Stimulated activated CD4-positive, alpha-beta T cell treated with anti-CD3 and anti-CD28 coated beads, Interleukin-4, amount 100 ng/mL, for 48 hours (primary cell): ENCODE data around the gene KLHDC1.
"Not testable (repeated sequence)": the region's sequence is repeated elsewhere in the genome, so short reads cannot be mapped to it uniquely, and the experiment has no call there.

Experiments
- DNase-seq, 2 donors: peaks; one replicate each; pipeline ENCODE4 v3.0.0-alpha.2; 2020; ENCODE audit warnings: low read depth in 2 of 2

The KLHDC1 gene, protein sequence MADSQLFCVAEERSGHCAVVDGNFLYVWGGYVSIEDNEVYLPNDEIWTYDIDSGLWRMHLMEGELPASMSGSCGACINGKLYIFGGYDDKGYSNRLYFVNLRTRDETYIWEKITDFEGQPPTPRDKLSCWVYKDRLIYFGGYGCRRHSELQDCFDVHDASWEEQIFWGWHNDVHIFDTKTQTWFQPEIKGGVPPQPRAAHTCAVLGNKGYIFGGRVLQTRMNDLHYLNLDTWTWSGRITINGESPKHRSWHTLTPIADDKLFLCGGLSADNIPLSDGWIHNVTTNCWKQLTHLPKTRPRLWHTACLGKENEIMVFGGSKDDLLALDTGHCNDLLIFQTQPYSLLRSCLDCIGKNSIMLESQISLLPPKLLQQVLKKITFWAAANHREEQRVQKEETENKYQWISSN

DNA sequence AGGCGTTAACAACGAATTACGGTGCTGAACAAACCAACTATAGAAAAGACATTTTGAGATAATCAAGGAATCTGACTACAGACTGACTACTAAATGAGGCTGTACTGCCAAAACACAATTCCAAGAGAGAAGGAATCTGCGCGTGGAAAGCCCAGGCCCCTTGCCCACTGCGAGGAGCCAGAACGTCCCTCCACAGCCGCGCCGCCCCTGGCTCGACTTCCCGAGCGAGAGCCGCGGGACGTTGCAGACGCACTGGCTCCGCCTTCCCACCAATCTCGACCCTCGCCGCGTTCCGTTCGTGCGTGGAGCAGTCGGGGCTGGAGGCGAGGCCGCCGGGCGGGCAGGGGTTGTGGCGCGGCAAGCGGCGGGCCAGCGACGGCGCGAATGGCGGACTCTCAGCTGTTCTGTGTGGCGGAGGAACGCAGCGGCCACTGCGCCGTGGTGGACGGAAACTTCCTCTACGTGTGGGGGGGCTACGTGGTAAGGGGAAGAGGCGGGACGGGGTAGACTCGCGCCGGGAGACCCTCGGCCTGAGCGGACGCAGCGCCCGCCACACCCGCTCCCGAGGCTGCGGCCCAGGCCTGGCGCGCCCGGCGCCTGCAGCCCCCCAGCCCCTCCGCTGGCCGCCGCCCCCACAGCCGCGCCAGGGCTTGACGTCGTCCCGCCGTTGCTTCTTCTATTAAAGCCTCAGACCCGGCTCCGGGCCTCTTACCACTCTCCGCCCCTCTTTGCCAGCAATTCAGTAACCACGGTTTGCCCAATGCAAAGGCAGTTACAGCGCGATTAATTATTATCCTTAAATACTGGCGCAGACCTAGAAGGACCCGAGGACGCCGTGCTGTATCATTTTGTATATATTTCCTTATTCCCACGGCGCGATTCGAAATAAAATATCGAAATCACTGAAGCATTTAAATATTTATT, at the start of gene KLHDC1:
TSS of gene KLHDC1 (plus strand) at position 310 of the 924 bp plus-strand sequence. CDS start at position 385, 75 bp downstream.
- DNase-seq: peak; percentile 59 to 66

DNA sequence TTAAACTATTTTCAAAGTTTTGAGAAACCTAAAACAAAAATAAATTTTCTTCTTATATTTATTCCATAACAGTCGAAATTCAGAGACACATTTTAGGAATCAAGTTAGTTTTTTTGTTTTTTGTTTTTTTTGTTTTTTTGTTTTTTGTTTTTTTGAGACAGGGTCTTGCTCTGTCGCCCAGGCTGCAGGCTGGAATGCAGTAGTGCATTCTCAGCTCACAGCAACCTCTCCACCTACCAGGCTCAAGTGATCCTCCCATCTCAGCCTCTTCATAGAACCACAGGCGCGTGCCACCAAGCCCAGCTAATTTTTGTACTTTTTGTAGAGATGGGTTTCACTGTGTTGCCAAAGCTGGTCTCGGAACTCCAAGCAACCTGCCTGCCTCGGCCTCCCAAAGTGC, 39.4 kb upstream of the KLHDC1 start:
- no peak for DNase-seq

DNA sequence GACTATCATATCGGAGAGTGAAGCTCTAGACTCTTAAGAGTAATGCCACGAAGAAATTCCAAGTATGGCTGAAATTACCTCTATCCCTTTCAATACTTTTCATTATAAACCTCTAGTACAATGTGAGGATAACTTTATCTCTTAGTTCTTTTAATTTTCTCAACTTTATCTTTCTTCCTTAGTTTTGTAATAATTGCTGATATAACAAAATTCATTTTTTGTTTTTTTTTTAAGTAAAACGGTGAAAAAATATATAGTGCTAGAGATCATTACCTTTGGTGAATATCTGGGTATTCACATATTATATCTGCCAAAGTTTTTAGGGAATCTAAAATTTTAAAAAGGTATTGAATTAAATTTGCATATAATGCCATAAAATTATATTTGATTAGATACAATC, 38.4 kb upstream of the KLHDC1 start:
- no peak for DNase-seq

DNA sequence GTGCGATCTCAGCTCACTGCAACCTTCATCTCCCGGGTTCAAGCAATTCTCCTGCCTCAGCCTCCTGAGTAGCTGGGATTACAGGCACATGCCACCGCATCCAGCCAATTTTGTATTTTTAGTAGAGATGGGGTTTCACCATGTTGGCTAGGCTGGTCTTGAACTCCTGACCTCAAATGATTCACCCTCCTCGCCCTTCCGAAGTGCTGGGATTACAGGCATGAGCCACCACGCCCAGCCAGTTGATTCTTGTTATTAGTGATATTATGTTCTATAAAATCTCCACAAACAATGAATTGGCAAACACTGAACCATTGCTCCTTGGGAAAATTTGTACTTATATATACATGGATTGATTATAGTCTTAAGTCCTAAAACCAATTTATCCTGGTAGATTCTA, 35.4 kb upstream of the KLHDC1 start:
- DNase-seq: not testable (repeated sequence)

DNA sequence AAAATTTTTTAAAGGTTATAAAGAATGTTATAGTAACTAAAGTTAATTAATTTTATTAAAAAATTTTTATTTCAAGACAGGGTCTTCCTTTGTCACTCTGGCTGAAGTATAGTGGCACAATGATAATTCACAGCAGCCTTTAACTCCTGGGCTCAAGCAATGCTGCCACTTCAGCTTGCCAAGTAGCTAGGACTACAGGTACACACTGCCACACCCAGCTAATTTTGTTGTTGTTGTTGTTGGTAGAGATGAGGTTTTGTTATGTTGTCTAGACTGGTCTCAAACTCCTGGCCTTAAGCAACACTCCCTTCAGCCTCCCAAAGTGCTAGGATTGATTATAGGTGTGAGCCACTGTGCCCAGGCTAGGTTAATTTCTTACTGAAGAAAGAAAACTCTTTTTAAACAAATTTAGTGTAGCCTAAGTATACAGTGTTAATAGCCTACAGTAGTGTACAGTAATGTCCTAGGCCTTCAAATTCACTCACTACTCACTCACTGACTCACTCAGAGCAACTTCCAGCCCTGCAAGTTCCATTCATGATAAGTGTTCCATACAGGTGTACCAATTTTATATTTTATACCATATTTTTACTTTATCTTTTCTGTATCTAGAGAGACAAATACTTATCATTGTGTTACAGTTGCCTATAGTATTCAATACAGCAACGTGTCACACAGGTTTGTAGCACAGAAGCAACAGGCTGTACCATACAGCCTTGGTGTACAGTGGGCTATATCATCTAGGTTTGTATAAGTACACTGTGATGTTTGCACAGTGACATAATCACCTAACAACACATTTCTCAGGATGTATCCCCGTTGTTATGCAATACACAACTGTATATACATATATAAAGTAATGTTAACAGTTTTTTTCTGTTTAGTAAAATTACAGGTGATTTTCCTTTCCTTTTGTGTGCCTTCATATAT, 33.1 kb upstream of the KLHDC1 start:
- no peak for DNase-seq

DNA sequence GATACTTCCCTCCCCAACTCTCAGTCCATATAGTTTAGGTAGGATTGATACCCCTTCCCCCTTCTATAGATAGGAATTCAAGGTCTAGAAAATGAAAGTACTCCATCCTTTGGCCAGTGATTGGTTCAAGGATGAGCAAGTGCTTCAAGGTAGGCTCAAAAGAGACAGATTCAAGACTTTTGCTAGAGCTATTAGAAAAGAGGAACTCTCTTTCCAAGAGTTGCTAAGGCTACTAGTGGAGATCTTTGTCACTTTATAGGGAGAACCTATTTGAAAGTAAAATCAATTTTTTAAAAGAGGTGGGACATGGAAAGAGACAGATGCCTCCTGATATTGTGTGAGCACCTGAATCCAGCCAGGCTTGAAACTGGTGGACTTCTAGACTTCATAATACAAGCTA, 22.4 kb upstream of the KLHDC1 start:
- no peak for DNase-seq

DNA sequence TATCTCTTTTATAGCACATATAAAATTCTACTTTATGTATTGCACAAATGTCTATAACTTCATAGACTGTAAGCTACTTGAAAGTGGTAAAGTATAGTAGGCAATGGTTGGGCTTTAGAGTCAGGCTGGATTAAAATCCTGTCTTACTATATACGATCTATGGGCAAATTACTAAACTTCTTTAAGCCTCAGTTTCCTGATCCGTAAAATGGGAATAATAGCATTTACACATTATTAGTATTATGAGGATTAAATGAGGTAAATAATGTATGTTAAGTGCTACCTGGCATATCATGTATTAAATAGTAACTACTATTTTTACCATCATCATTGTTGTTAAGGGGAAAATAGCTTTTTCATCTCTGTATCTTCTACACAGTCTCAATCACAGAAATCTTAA, 19.3 kb upstream of the KLHDC1 start:
- DNase-seq: no peak

DNA sequence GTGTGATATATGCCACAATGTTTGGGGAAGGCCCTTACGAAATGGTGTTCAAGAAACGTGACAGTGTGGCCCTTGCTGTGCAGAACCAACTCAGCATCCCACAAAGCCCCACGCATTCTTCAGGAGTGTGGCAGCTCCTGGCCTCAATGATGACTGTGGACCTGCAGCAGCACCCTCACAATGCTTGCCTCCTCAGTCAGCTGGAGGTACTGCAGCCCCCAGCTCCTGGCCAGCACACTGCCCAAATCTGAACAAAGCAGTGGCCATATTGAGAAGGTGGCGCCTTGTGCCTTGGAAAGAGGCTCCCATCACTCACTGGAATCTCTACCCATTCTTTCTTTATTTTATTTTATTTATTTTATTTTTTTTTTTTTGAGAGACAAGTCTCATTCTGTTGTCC, 15.3 kb upstream of the KLHDC1 start:
- DNase-seq: no peak

DNA sequence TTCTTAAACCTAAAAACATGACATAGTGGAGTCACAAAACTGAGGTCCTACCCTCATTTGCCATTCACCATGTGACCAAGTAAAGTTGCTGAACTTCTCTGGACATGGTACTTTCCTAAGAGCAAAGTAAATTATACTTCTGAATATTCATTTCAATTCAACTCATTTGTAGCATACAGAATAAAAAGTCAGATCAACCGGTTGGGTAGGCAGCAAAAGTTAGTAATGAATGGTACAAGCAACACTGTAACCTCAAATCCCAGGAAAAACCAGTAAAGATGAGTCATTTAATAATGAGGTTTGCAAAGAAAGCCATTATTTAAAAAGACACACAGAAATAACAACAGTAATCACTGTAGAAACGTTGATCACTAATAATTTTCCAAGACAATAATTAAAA, 13.6 kb upstream of the KLHDC1 start:
- DNase-seq: no peak

DNA sequence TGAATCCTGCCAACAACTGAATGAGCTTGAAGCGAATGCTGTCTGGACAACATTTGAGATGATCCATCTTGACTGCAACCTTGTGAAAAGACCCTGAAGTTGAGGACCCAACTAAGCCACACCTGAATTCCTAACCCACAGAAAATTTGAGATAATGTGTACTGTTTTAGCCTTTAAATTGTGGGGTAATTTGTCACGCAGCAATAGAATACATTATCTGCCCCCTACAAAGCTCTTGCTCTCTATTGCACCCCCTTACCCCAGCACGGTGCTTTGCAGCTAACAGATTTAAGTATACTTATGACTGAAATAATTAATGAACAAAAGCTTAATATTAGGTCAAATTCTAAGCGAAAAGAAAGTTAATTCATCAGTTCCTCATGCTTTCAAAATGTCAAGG, 6.5 kb upstream of the KLHDC1 start:
- no peak for DNase-seq

DNA sequence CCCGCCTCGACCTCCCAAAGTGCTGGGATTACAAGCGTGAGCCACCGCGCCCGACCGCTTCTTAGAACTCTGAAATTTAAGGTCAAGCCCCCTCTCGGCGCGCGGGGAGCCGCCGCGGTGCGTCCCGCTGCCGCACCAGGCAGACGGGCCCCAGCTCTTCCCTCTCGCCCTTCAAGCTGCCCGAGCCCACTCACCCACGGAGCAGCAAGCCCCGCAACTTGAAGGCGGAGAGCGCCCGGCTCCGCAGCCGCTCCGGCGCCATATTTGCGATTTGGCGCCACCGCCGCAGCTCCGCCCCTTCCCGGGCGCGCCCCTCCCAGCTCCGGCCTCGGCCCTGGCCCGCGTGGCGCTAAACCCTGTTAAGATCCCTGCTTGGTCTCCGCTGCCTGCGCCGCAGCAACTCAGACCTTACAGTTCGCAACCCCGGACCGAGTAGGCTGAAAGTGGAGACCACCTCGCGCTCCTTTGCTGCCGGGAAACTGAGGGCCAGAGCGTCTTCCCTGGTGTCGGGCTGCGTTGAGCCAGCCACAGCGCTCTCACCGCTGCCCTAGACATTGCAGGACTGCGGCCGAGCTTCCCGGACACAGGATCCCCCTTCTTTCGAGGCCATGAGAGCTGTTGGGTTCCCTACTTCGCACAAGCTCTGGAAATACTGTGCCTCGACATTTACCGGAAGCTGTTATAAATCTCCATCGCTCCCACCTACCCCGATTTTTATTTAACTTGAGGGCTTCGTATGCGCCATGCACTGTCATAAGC, 4.8 kb upstream of the KLHDC1 start, which contains the start of gene POLE2:
TSS of gene POLE2 (minus strand) at position 273 of the 759 bp plus-strand sequence. CDS start at position 262, 11 bp downstream.
- peak; percentile 79 for DNase-seq

DNA sequence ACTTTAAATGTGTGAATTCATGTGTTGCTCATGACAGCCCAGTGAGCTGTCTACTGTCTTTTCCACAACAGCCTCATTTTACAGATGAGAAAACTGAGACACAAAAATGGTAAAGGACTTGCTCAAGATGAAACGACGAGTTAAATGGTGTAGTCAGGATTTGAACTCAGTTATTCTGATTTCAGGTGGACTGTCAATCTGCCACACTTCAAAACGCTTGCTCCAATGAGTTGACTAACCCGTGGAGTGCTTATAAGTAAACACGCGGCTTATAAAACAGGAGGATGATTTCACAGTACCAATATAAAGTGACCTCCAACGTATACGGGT, 4.3 kb upstream of the KLHDC1 start:
- DNase-seq: no peak

DNA sequence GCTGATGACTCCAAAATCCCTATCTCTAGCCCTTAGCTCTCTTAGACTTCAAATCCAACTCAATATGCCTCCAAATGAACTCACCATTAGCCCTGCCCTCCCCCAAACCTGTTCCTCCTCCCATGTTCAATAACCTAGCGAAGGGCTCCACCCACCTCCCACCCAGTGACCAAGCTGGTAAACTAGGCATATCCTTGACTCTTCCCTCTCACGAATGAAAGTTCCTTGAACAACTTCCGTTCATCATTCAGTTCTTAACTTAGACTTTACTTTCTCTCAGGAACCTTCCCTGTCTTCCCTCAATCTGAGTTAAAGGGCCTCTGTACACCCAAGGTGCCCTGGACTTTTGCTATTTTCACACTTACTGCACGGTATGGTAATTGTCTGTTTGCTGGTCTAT, 1.9 kb upstream of the KLHDC1 start:
- no peak for DNase-seq

DNA sequence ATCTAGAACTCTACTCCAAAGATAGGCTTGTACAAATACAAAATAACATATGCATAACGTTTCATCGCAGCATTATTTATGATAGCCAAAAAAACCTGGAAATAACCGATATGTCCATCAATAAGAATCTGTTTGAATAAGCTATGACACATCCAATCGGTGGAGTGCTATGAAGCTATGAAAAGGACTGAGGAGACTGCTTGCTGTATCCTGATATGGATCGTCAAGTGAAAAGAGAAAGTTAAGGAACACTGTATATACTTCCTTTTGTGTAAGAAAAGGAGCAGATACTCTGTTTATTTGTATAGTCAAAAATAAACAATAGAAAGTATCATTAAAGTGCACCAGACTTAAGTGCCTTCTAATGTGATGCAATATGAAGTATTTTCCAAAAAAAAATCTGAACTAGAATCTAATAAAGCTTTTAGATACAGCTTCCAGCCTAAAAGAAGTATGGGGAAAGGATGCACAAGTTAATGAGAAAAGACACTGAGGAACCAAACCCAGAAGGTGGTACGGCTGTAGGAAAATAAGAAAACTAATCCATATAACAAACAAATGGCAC, 645 bp upstream of the KLHDC1 start:
- no peak for DNase-seq

DNA sequence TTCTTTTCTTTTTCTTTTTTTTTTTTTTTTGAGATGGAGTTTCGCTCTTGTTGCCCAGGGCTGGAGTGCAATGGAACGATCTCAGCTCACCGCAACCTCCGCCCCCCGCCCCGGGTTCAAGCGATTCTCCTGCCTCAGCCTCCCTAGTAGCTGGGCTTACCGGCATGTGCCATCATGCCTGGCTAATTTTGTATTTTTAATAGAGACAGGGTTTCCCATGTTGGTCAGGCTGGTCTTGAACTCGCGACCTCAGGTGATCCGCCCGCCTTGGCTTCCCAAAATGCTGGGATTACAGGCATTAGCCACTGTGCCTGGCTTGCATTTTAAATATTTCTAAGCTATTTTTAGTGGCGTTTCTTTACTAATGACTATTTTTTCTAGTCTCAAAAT, 810 bp downstream of the KLHDC1 start:
- not testable (repeated sequence) for DNase-seq

DNA sequence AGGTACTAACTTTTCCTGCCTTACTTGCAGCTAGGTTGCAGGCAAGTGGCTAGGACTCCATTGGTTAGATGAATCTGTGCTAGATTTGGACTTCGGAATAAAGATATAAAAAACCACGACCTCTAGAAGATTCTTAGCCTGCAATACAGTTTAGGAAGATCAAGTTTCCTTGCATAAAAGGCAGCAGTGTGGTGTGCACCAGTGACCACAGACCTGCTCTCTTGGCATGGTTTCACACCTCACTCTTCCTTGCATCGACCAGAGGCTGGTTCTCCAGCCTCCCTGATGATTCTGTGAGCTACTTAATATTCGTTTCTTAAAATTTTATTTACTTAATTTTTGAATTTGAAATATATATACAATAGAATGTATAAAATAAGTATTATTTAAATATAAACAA, 9.8 kb downstream of the KLHDC1 start:
- DNase-seq: no peak

DNA sequence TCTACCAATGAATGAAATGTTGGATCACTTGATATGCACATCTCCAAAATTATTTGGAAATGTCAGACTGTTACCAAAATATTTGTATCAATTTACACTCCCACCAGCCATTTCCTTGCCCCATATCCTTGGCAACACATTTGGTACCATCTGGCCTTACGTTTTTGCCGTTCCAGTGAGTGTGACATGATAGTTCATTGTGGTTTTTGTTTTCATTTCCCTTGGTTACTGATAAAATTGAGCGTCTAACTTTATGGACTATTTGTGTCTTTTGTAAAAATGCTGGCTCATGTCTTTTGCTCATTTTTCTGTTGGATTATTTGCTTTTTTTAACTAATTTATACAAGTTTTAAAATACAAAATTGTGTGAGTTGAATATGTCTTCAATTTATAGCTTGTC, 11.0 kb downstream of the KLHDC1 start:
- DNase-seq: no peak

DNA sequence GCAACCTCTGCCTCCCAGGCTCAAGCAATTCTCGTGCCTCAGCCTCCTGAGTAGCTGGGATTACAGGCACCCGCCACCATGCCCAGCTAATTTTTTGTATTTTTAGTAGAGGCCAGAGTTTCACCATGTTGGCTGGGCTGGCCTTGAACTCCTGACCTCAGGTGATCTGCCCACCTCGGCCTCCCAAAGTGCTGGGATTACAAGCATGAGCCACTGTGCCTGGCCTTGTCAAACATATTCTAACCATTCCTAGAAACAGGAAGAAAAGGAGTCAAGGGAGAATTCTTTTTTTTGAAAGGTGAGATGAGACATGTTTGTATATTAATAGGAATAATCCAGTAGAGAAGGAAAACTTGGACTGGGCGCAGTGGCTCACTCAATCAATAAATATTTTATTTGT, 11.6 kb downstream of the KLHDC1 start:
- DNase-seq: not testable (repeated sequence)

DNA sequence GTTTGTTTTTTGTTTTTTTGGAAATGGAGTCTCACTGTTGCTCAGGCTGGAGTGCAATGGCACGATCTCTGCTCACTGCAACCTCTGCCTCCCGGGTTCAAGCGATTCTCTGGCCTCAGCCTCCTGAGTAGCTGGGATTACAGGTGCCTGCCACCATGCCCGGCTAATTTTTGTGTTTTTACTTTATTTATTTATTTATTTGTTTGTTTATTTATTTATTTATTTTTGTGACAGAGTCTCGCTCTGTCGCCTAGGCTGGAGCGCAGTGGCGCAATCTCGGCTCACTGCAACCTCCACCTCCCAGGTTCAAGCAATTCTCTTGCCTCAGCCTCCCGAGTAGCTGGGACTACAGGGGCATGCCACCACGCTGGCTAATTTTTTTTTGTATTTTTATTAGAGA, 18.1 kb downstream of the KLHDC1 start:
- DNase-seq: not testable (repeated sequence)

DNA sequence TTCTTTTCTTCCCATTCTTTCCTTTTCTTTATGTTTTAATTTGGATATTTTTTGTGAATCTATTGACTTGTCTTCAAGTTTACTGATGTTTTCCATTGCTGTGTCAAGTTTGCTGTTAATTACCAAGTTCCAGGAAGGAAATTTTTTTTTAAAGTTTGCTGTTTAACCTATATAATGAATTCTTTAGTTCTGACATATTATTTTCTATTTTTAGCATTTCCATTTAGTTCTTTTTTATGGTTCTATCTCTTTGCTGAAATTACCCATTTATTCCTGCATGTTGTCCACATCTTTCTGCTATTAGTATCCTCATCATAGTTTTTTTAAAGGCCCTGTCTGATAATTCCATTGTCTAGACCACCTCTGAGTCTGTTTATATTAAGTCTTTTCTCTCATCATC, 27.8 kb downstream of the KLHDC1 start:
- no peak for DNase-seq
